Ovary (tissue), 3 donors: ENCODE results near the gene USP17L22.
"Not testable (repeated sequence)": the region's sequence is repeated elsewhere in the genome, so short reads cannot be mapped to it uniquely, and the experiment has no call there.

Experiments
- EP300 ChIP-seq: sonication (generic); formaldehyde crosslinking; IDR thresholded peaks from one replicate; pipeline ENCODE4 v1.6.1; 2017; ENCODE audit warnings: antibody characterized with exemption
- POLR2A ChIP-seq: fragments of 450-650 bp; IDR thresholded peaks from one replicate; pipeline ENCODE4 v1.6.1; 2017; ENCODE audit warnings: antibody characterized with exemption, mild to moderate bottlenecking, moderate library complexity
- TF ChIP-seq, protein P1 (sequence below), 3 donors: fragments of 450-650 bp in 2 of 3; fragments of 200-600 bp in 1 of 3; IDR thresholded peaks; one replicate each; pipeline versions ENCODE4 v1.5.1 to v1.8.0; 2016 to 2022; ENCODE audit warnings: antibody characterized with exemption in 3 of 3, mild to moderate bottlenecking in 1 of 3
- donor health status: DM: no; HTN: no; CAD: no.

DNA sequence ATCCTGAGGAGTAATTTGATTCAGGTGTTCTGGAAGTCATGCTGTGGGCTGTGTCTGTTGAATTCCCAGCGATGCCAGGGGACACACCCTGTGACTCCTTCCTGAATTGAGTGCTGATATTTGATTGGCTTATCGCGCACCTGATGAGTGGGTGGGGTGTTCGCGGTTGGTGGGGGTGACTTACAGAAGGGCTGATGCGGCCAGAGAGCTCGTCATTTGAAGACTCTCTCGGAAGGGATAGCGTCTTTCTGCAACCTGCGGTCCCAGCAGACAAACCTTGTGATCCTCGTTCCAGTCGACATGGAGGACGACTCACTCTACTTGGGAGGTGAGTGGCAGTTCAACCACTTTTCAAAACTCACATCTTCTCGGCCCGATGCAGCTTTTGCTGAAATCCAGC is 33.3 kb upstream of the USP17L22 start, which contains the start of gene USP17L15:
- TF ChIP-seq, protein P1, sequence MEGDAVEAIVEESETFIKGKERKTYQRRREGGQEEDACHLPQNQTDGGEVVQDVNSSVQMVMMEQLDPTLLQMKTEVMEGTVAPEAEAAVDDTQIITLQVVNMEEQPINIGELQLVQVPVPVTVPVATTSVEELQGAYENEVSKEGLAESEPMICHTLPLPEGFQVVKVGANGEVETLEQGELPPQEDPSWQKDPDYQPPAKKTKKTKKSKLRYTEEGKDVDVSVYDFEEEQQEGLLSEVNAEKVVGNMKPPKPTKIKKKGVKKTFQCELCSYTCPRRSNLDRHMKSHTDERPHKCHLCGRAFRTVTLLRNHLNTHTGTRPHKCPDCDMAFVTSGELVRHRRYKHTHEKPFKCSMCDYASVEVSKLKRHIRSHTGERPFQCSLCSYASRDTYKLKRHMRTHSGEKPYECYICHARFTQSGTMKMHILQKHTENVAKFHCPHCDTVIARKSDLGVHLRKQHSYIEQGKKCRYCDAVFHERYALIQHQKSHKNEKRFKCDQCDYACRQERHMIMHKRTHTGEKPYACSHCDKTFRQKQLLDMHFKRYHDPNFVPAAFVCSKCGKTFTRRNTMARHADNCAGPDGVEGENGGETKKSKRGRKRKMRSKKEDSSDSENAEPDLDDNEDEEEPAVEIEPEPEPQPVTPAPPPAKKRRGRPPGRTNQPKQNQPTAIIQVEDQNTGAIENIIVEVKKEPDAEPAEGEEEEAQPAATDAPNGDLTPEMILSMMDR (IDR thresholded peaks at IDR 0.05) = not testable (repeated sequence)
- not testable (repeated sequence) for TF ChIP-seq POLR2A, EP300
